Natural killer cell (primary cell): ENCODE data around the gene FIZ1. TPM values are rescaled to one million over a fixed set of nuclear protein-coding genes. Genes with fewer than 3 reads are reported as not detected.

Experiments used
- ATAC-seq, 3 donors: fragments of 150-1000 bp in 2 of 3; fragments of 200-7000 bp in 1 of 3; cut with Tn5 transposase; 1 replicate in 1 of 3; 2 replicates in 2 of 3; pipeline ENCODE4 v1.10.0; 2021; ENCODE audit warnings: mild to moderate bottlenecking in 2 of 3, moderate library complexity in 2 of 3
- DNase-seq, 2 donors: peaks; one replicate each; pipeline versions ENCODE4 v3.0.0 to v3.0.0-alpha.2; 2013 to 2021; ENCODE audit warnings: mixed read lengths in 1 of 2
- H3K27ac ChIP-seq: one replicate; pipeline ENCODE4 v1.5.1; 2013; ENCODE audit warnings: mild to moderate bottlenecking, low read length
- H3K27me3 ChIP-seq: one replicate; pipeline ENCODE4 v1.6.1; 2013; ENCODE audit warnings: low read length; ENCODE audit not compliant: control insufficient read depth, insufficient read depth
- H3K36me3 ChIP-seq: one replicate; pipeline ENCODE4 v1.6.1; 2013; ENCODE audit warnings: low read length; ENCODE audit not compliant: control insufficient read depth, insufficient read depth
- H3K4me1 ChIP-seq: one replicate; pipeline ENCODE4 v1.6.1; 2013; ENCODE audit warnings: low read length; ENCODE audit not compliant: control insufficient read depth, insufficient read depth
- H3K4me3 ChIP-seq: one replicate; pipeline ENCODE4 v1.5.1; 2013; ENCODE audit warnings: low read length
- H3K9me3 ChIP-seq: one replicate; pipeline ENCODE4 v1.6.1; 2013; ENCODE audit warnings: low read length; ENCODE audit not compliant: control insufficient read depth, insufficient read depth
- H3K27ac Mint-ChIP-seq, 2 donors: one replicate each; pipeline ENCODE4 v1.8.0; 2022; ENCODE audit warnings: mild to moderate bottlenecking in 2 of 2, mixed read lengths in 2 of 2, moderate library complexity in 1 of 2
- H3K27me3 Mint-ChIP-seq, 2 donors: one replicate each; pipeline ENCODE4 v1.8.0; 2022; ENCODE audit warnings: low read depth in 2 of 2, mixed read lengths in 2 of 2
- H3K36me3 Mint-ChIP-seq: one replicate; pipeline ENCODE4 v1.8.0; 2022; ENCODE audit warnings: mixed read lengths
- H3K4me1 Mint-ChIP-seq, 2 donors: one replicate each; pipeline ENCODE4 v1.8.0; 2022; ENCODE audit warnings: mixed read lengths in 2 of 2
- H3K4me3 Mint-ChIP-seq: one replicate; pipeline ENCODE4 v1.8.0; 2022; ENCODE audit warnings: mild to moderate bottlenecking, moderate library complexity, mixed read lengths
- H3K9me3 Mint-ChIP-seq, 2 donors: one replicate each; pipeline ENCODE4 v1.8.0; 2022; ENCODE audit warnings: mixed read lengths in 2 of 2
- CTCF ChIP-seq: fragments of 200-600 bp; IDR thresholded peaks from one replicate; pipeline ENCODE4 v1.8.0; 2022; ENCODE audit warnings: antibody characterized with exemption
- WGBS: methylation state at CpG from one replicate; pipeline ENCODE4 v1.1.7; 2013; ENCODE audit warnings: missing lambda C conversion rate; ENCODE audit not compliant: insufficient coverage; 5-methylcytosine and 5-hydroxymethylcytosine counted together
- intact Hi-C: fragments of 100-400 bp; cut with micrococcal nuclease; formaldehyde crosslinking; loops from one replicate; pipeline ENCODE4 v1.14.2; 2022
- total RNA-seq, 4 donors: library from RNA; stranded (reverse); fragments of 120-200 nt in 1 of 4; gene quantifications; one replicate each; pipeline versions ENCODE4 v1.2.3 to v1.2.4, GENCODE V29; 2013 to 2022

The FIZ1 gene
- total RNA-seq, 3 donors from 2014 or later (not counting 1 experiment from before 2014, with no cell fraction given), result 8.5 to 18.2 (median 10.3) TPM

DNA sequence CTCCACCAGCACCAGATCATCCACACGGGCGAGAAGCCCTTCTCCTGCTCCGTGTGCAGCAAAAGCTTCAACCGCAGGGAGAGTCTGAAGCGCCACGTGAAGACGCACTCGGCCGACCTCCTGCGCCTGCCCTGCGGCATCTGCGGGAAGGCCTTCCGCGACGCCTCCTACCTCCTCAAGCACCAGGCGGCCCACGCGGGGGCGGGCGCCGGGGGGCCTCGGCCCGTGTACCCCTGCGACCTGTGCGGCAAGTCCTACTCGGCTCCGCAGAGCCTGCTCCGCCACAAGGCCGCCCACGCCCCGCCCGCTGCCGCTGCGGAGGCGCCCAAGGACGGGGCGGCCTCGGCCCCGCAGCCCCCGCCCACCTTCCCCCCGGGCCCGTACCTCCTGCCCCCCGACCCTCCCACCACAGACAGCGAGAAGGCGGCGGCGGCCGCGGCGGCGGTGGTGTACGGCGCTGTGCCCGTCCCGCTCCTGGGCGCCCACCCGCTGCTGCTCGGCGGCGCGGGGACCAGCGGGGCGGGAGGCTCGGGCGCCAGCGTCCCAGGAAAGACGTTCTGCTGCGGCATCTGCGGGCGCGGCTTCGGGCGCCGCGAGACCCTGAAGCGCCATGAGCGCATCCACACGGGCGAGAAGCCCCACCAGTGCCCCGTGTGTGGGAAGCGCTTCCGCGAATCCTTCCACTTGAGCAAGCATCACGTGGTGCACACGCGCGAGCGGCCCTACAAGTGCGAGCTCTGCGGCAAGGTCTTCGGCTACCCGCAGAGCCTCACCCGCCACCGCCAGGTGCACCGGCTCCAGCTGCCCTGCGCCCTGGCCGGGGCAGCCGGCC, 15.6 kb upstream of the FIZ1 start:
- no peak for ATAC-seq
- peaks cover 13% of the 10 kb centered on the region for H3K36me3 ChIP-seq
- H3K9me3 ChIP-seq, result no peaks in the 10 kb centered on the region
- Mint-ChIP-seq H3K36me3 (no peaks in the 10 kb centered on the region), H3K27me3 (no peaks in the 10 kb centered on the region), H3K27ac (no peak overlapping the region), H3K4me1 (peaks cover 7 to 34% of the 10 kb centered on the region in 2 donors), H3K9me3 (no peaks in the 10 kb centered on the region), H3K4me3 (no peak overlapping the region)
- no peak overlapping the region for H3K4me3 ChIP-seq
- no peak for TF ChIP-seq CTCF
- H3K4me1 ChIP-seq, result peaks cover 11% of the 10 kb centered on the region
- 97% methylated on average over 94 of the region's 98 CpGs for WGBS
- no peak for DNase-seq
- H3K27me3 ChIP-seq, result no peaks in the 10 kb centered on the region
- intact Hi-C loops, result no loop called here
- no peak overlapping the region for H3K27ac ChIP-seq

GRCh38 chr19:55613930-55614710, 14.8 kb upstream of the FIZ1 start:
- no peak for TF ChIP-seq CTCF
- Mint-ChIP-seq H3K36me3 (no peaks in the 10 kb centered on the region), H3K4me3 (no peak overlapping the region), H3K9me3 (no peaks in the 10 kb centered on the region), H3K27ac (no peak overlapping the region), H3K27me3 (no peaks in the 10 kb centered on the region), H3K4me1 (peaks cover 14 to 39% of the 10 kb centered on the region in 2 donors)
- Histone ChIP-seq H3K4me3 (no peak overlapping the region), H3K36me3 (peaks cover 13% of the 10 kb centered on the region), H3K27me3 (no peaks in the 10 kb centered on the region), H3K27ac (no peak overlapping the region), H3K9me3 (no peaks in the 10 kb centered on the region), H3K4me1 (peaks cover 11% of the 10 kb centered on the region)
- intact Hi-C loops, result no loop called here
- ATAC-seq (no peak), DNase-seq (no peak)
- WGBS, result 96% methylated on average over 74 of the region's 75 CpGs

DNA sequence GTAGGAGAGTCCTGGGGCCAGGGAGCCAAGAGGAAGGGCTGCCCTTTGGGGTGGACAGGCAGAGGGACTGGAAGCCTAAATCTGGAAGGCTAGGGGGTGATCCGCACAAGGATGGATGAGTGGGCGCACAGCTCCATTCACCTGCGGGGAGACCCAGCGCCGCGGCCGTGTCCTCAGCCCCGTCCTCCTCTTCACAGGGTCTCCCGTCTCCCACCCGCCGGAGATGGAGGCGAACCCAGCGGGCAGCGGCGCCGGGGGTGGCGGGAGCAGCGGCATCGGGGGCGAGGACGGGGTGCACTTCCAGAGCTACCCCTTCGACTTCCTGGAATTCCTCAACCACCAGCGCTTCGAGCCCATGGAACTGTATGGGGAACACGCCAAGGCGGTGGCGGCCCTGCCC, 14.1 kb upstream of the FIZ1 start:
- Mint-ChIP-seq H3K27ac (no peak overlapping the region), H3K4me3 (no peak overlapping the region), H3K27me3 (no peaks in the 10 kb centered on the region), H3K36me3 (no peaks in the 10 kb centered on the region), H3K4me1 (peaks cover 14 to 39% of the 10 kb centered on the region in 2 donors), H3K9me3 (no peaks in the 10 kb centered on the region)
- Histone ChIP-seq H3K36me3 (peaks cover 13% of the 10 kb centered on the region), H3K27me3 (no peaks in the 10 kb centered on the region), H3K4me1 (peaks cover 9% of the 10 kb centered on the region), H3K9me3 (no peaks in the 10 kb centered on the region), H3K4me3 (no peak overlapping the region), H3K27ac (no peak overlapping the region)
- ATAC-seq (no peak), DNase-seq (no peak)
- intact Hi-C loops, result no loop called here
- no peak for TF ChIP-seq CTCF
- WGBS, result 96% methylated on average over 27 of the region's 27 CpGs
